ENCODE data around the gene SOCS7.

DNA sequence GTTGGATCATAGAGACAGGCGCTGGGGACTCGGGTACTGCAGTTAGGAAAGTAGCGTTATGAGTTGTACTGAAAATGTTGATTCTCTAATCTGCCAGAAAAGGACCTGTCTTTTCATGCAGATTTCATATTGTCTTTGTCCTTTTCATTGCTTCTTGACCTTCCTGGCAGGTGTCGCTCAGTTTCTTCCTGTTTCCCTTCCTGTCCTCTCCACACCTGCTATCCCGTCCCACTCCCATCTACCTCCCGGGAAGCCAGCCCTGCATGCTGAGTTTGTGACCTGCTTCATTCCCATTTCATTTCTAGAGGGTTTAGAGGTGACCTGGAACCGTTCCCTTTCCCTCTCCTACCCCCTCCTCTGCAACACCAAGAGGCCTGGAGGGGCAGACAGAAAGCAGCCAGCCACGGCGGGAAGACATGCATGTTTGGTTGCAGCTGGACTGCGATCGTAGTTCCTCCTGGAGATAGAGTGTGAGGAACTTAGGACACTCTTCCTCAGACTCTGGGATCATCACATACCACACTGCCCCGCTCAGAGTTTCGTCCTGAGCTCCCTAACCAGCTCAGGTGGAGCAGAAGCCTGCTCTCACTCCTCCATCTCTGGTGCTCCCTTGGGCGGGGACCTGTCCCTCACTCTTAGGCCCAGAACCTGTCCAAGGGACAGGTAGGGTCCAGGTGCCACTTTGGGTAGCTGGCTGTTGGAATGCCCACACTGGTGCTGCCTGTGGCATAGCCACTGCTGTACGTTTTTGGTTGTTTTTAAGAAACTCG is 52.7 kb downstream of the SOCS7 start:
- TF ChIP-seq, protein P1, sequence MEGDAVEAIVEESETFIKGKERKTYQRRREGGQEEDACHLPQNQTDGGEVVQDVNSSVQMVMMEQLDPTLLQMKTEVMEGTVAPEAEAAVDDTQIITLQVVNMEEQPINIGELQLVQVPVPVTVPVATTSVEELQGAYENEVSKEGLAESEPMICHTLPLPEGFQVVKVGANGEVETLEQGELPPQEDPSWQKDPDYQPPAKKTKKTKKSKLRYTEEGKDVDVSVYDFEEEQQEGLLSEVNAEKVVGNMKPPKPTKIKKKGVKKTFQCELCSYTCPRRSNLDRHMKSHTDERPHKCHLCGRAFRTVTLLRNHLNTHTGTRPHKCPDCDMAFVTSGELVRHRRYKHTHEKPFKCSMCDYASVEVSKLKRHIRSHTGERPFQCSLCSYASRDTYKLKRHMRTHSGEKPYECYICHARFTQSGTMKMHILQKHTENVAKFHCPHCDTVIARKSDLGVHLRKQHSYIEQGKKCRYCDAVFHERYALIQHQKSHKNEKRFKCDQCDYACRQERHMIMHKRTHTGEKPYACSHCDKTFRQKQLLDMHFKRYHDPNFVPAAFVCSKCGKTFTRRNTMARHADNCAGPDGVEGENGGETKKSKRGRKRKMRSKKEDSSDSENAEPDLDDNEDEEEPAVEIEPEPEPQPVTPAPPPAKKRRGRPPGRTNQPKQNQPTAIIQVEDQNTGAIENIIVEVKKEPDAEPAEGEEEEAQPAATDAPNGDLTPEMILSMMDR (conservative IDR thresholded peaks at IDR 0.05; ENCODE audit: low read depth, low read length), result no peak
- TF ChIP-seq RAD21 (IDR thresholded peaks at IDR 0.05; ENCODE audit: low read length), result no peak
